WTC11 (cell line): ENCODE data around the gene MAP9. TPM values are rescaled to one million over a fixed set of nuclear protein-coding genes. Genes with fewer than 3 reads are reported as not detected.

ENCODE experiments used
- ATAC-seq: fragments of 200-7000 bp; cut with Tn5 transposase; 2 replicates; pipeline ENCODE4 v1.10.0; 2021; ENCODE audit warnings: mild to moderate bottlenecking, moderate library complexity
- CTCF ChIA-PET: fragments of 300-600 bp; sonication (Branson Sonifier 250); formaldehyde crosslinking; loops from one replicate; lab custom pipeline; 2021; ENCODE audit warnings: antibody characterized with exemption; lab: Charles Lee
- POLR2A ChIA-PET: fragments of 350-600 bp; sonication (Branson Sonifier 250); formaldehyde crosslinking; loops from one replicate; lab custom pipeline; 2021; ENCODE audit warnings: antibody characterized with exemption; lab: Charles Lee
- DNase-seq: peaks from one replicate; pipeline ENCODE4 v3.0.0; 2021; ENCODE audit warnings: low spot score
- H3K27ac Mint-ChIP-seq: 2 replicates; pipeline ENCODE4 v1.8.0; 2021; ENCODE audit warnings: mixed read lengths
- H3K27me3 Mint-ChIP-seq: 2 replicates; pipeline ENCODE4 v1.8.0; 2021; ENCODE audit warnings: low read depth, mild to moderate bottlenecking, moderate library complexity, mixed read lengths
- H3K36me3 Mint-ChIP-seq: 2 replicates; pipeline ENCODE4 v1.8.0; 2021; ENCODE audit warnings: mixed read lengths
- H3K4me1 Mint-ChIP-seq: 2 replicates; pipeline ENCODE4 v1.8.0; 2022; ENCODE audit warnings: mixed read lengths
- H3K4me3 Mint-ChIP-seq: 2 replicates; pipeline ENCODE4 v1.8.0; 2021; ENCODE audit warnings: mild to moderate bottlenecking, moderate library complexity, mixed read lengths
- H3K9me3 Mint-ChIP-seq: 2 replicates; pipeline ENCODE4 v1.8.0; 2021; ENCODE audit warnings: mixed read lengths
- ATF1 ChIP-seq: sonication (generic); formaldehyde crosslinking; IDR thresholded peaks from 2 replicates; pipeline ENCODE4 v1.8.1; 2023; ENCODE audit warnings: mild to moderate bottlenecking, moderate library complexity, missing genetic modification reagents
- ATF2 ChIP-seq: sonication (generic); formaldehyde crosslinking; IDR thresholded peaks from 2 replicates; pipeline ENCODE4 v1.8.1; 2022; ENCODE audit warnings: low read depth, missing genetic modification reagents, borderline replicate concordance
- CDX4 ChIP-seq: fragments of 250-450 bp; sonication (Bioruptor Pico); IDR thresholded peaks from 2 replicates; pipeline ENCODE4 v1.9.0; 2021; ENCODE audit warnings: moderate library complexity, mild to moderate bottlenecking, inconsistent platforms, borderline replicate concordance
- E2F4 ChIP-seq: sonication (generic); formaldehyde crosslinking; IDR thresholded peaks from 2 replicates; pipeline ENCODE4 v1.8.1; 2022; ENCODE audit warnings: low read depth, mild to moderate bottlenecking, moderate library complexity, missing genetic modification reagents, borderline replicate concordance
- ELF4 ChIP-seq: sonication (generic); formaldehyde crosslinking; IDR thresholded peaks from 2 replicates; pipeline ENCODE4 v1.8.1; 2022; ENCODE audit warnings: low read depth, mild to moderate bottlenecking, moderate library complexity, missing genetic modification reagents
- FOXK1 ChIP-seq: sonication (generic); formaldehyde crosslinking; IDR thresholded peaks from 2 replicates; pipeline ENCODE4 v1.8.0; 2022; ENCODE audit warnings: mild to moderate bottlenecking, moderate library complexity, missing genetic modification reagents
- FOXP4 ChIP-seq: sonication (generic); formaldehyde crosslinking; IDR thresholded peaks from 2 replicates; pipeline ENCODE4 v1.8.0; 2022; ENCODE audit warnings: mild to moderate bottlenecking, missing genetic modification reagents
- GRHL2 ChIP-seq: fragments of 250-450 bp; sonication (Bioruptor Pico); IDR thresholded peaks from 2 replicates; pipeline ENCODE4 v1.8.0; 2022; ENCODE audit warnings: mild to moderate bottlenecking, moderate library complexity; ENCODE audit not compliant: insufficient replicate concordance, severe bottlenecking
- NR1H2 ChIP-seq: sonication (generic); formaldehyde crosslinking; IDR thresholded peaks from 2 replicates; pipeline ENCODE4 v1.9.0; 2021; ENCODE audit warnings: mild to moderate bottlenecking, moderate library complexity, missing genetic modification reagents
- NR3C1 ChIP-seq: sonication (generic); formaldehyde crosslinking; conservative IDR thresholded peaks from 2 replicates; pipeline ENCODE4 v1.8.1; 2023; ENCODE audit warnings: low read depth, mild to moderate bottlenecking, missing genetic modification reagents
- SP1 ChIP-seq: sonication (generic); formaldehyde crosslinking; conservative IDR thresholded peaks from 2 replicates; pipeline ENCODE4 v1.8.1; 2022; ENCODE audit warnings: missing genetic modification reagents
- ZMAT4 ChIP-seq: fragments of 250-450 bp; sonication (Bioruptor Pico); IDR thresholded peaks from 2 replicates; pipeline ENCODE4 v1.9.0; 2021; ENCODE audit warnings: mild to moderate bottlenecking
- ZNF281 ChIP-seq: sonication (generic); formaldehyde crosslinking; IDR thresholded peaks from 2 replicates; pipeline ENCODE4 v1.8.0; 2023; ENCODE audit warnings: mild to moderate bottlenecking, missing genetic modification reagents
- ZNF532 ChIP-seq: fragments of 250-450 bp; sonication (Bioruptor Pico); IDR thresholded peaks from 2 replicates; pipeline ENCODE4 v1.9.0; 2021; ENCODE audit warnings: mild to moderate bottlenecking, borderline replicate concordance
- total RNA-seq: library from RNA; stranded (reverse); gene quantifications from 3 replicates; pipeline ENCODE4 v1.2.3, GENCODE V29; 2021

Gene MAP9
- total RNA-seq, 1 experiment from 2014 or later = 19.0 TPM

- Mint-ChIP-seq H3K27me3 (peaks cover 20% of the 10 kb centered on the region), H3K27ac (no peak overlapping the region), H3K9me3 (0 out of 2 replicates have a peak, but pooled peaks cover 5% of the 10 kb centered on the region), H3K4me3 (no peak overlapping the region), H3K4me1 (peaks cover 2% of the 10 kb centered on the region; the same call in 1 of the 2 replicates), H3K36me3 (no peaks in the 10 kb centered on the region)
- no peak for TF ChIP-seq ELF4 (CRISPR knock-in tag)
- TF ChIP-seq NR1H2 (CRISPR knock-in tag) = no peak
- no peak for TF ChIP-seq CDX4
- no peak for TF ChIP-seq GRHL2
- TF ChIP-seq ZNF532 (CRISPR knock-in tag) = no peak
- TF ChIP-seq SP1 = no peak
- TF ChIP-seq NR3C1 (CRISPR knock-in tag) = no peak
- TF ChIP-seq ATF2 (CRISPR knock-in tag) = no peak
- no peak for TF ChIP-seq E2F4
- TF ChIP-seq ZMAT4 (CRISPR knock-in tag) = no peak
- no peak for TF ChIP-seq FOXP4 (CRISPR knock-in tag)
- no peak for TF ChIP-seq ZNF281 (CRISPR knock-in tag)
- TF ChIP-seq FOXK1 (CRISPR knock-in tag) = no peak
- TF ChIP-seq ATF1 (CRISPR knock-in tag) = no peak
- ATAC-seq (no peak), DNase-seq (no peak)
- CTCF ChIA-PET = no interaction called here
- POLR2A ChIA-PET = no interaction called here
Observed at GRCh38 chr4:155383541-155383940, 6.8 kb upstream of the MAP9 start.
